GM19239 (cell line): ENCODE results near the gene GSAP.
"Not testable (repeated sequence)": the region's sequence is repeated elsewhere in the genome, so short reads cannot be mapped to it uniquely, and the experiment has no call there.

Experiments
- DNase-seq: peaks from one replicate; pipeline ENCODE4 v3.0.0; 2011; ENCODE audit warnings: low spot score; ENCODE audit not compliant: insufficient read length
- FAIRE-seq: peaks from 2 replicates; lab custom pipeline; 2011; peaks lifted over from hg19 to GRCh38; lab: Jason Lieb, UNC

The GSAP gene

GRCh38 chr7:77335581-77335980 is 80.6 kb downstream of the GSAP start:
- DNase-seq: no peak
- FAIRE-seq: no peak

- FAIRE-seq: not testable (repeated sequence)
Measured at GRCh38 chr7:77334039-77334438, 82.1 kb downstream of the GSAP start.

GRCh38 chr7:77331938-77332695 is 84.0 kb downstream of the GSAP start:
- FAIRE-seq (peak; percentile 94), DNase-seq (peak; percentile 81)

More at GRCh38 chr7:77334039-77334438, 82.1 kb downstream of the GSAP start:
- not testable (repeated sequence) for DNase-seq

GRCh38 chr7:77330169-77330882 is 85.8 kb downstream of the GSAP start:
- DNase-seq (no peak), FAIRE-seq (peak; percentile 84)

- DNase-seq (no peak), FAIRE-seq (no peak)
Measured at GRCh38 chr7:77329466-77330168, 86.5 kb downstream of the GSAP start.

GRCh38 chr7:77328669-77329068 is 87.5 kb downstream of the GSAP start:
- DNase-seq (no peak), FAIRE-seq (no peak)

GRCh38 chr7:77327932-77328628 is 88.1 kb downstream of the GSAP start:
- FAIRE-seq: no peak
- no peak for DNase-seq

- no peak for FAIRE-seq
- no peak for DNase-seq
Measured at GRCh38 chr7:77327067-77327931, 88.8 kb downstream of the GSAP start.

- DNase-seq (no peak), FAIRE-seq (no peak)
Measured at GRCh38 chr7:77326131-77326530, 90.0 kb downstream of the GSAP start.

GRCh38 chr7:77321300-77321699 is 94.8 kb downstream of the GSAP start:
- FAIRE-seq: no peak
- DNase-seq: no peak

- FAIRE-seq (no peak), DNase-seq (no peak)
Measured at GRCh38 chr7:77320714-77321113, 95.4 kb downstream of the GSAP start.

GRCh38 chr7:77320137-77320536 is 96.0 kb downstream of the GSAP start:
- DNase-seq: no peak
- FAIRE-seq: no peak

- FAIRE-seq: no peak
Measured at GRCh38 chr7:77318019-77318418, 98.1 kb downstream of the GSAP start.

GRCh38 chr7:77316219-77316978 is 99.8 kb downstream of the GSAP start:
- FAIRE-seq (no peak), DNase-seq (no peak)

More at GRCh38 chr7:77318019-77318418, 98.1 kb downstream of the GSAP start:
- no peak for DNase-seq

GRCh38 chr7:77315182-77315591 is 101.0 kb downstream of the GSAP start:
- FAIRE-seq (no peak), DNase-seq (no peak)

GRCh38 chr7:77313876-77314480 is 102.2 kb downstream of the GSAP start:
- DNase-seq (no peak), FAIRE-seq (no peak)

- FAIRE-seq (no peak), DNase-seq (no peak)
Measured at GRCh38 chr7:77313085-77313484, 103.1 kb downstream of the GSAP start.

- no peak for FAIRE-seq
- DNase-seq: no peak
Measured at GRCh38 chr7:77310982-77311381, 105.2 kb downstream of the GSAP start.
